GM11168 (cell line): Measurements from ENCODE around the gene SEMA5B.

Source experiments
- in situ Hi-C: fragments of 300-500 bp; cut with MboI; formaldehyde crosslinking; loops from one replicate; pipeline ENCODE4 v1.12.0; 2022; ENCODE audit warnings: low sequenced_read_pairs; ENCODE audit not compliant: unreplicated experiment

SEMA5B gene

DNA sequence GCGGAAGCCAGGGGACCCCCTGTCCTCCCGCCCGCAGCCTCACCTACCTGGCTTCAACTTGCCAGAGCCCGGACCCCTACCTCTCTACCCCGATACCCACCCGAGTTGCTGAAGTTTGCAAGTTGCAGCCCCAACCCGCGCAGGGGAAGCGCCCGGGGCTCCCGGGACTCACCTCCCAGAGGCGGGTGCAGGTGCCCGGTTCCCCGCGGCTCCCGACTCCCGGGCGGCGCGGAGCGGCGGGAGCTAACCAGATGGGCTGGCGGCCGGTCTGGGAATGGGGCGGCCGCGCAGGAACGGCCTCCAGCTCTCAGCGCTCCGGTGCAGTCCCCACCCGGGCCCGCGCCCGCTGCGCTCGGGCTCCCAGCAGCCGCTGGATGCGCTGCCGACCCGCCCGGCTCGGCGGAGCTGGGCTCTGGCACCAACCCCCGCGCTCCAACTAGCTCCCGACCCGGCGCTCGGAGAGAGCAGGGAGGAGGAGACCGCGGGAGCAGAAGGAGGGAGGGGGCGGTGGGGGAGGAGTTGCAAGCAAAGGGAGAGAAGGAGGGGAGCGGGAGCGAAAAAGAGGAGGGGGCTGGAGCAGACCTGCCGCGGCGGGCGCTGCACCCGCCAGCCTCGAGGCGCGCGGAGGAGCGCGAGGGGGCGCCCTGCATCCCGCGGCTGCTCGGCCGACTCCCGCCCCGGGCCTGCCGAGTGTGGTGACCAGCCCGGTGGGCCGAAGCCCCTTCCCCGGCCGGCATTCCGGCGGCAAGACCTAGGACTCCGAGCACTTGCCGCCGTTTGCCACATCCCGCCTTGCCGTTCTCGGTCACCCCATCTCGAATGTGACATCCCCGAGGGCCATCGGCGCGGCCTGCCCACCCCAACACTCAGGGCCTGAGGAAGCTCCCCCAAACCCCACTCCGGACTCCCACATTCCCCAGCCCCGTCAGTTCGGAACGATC is at the start of gene SEMA5B:
SEMA5B (minus strand) TSS at position 472 of the 941 bp plus-strand sequence. CDS start 66,500 bp downstream, outside the sequence.
- in situ Hi-C loops: no loop called here

GRCh38 chr3:123076496-123077418 is 49.2 kb upstream of the SEMA5B start:
- in situ Hi-C loops: no loop called here

GRCh38 chr3:123076112-123076495 is 48.5 kb upstream of the SEMA5B start:
- in situ Hi-C loops: no loop called here

DNA sequence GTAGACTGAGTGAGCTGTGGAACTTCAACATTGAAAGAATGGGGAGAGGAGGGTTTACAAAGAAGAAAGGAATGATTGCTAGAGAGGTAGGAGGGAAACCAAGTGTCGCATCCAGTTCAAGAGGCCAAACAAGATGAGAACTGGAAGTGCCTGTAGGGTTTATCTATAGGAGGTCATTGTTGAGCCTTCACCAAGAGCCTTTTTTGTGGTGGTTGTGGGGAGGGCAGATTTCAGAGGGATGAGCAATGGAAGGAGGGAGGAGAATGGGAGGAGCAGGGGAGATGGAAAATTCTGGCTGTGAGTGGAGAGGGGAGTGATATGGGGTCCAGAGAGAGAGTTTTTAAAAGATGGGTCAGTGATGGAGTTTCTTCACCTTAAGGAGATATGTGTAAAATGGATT is 47.8 kb upstream of the SEMA5B start:
- in situ Hi-C loops: no loop called here

DNA sequence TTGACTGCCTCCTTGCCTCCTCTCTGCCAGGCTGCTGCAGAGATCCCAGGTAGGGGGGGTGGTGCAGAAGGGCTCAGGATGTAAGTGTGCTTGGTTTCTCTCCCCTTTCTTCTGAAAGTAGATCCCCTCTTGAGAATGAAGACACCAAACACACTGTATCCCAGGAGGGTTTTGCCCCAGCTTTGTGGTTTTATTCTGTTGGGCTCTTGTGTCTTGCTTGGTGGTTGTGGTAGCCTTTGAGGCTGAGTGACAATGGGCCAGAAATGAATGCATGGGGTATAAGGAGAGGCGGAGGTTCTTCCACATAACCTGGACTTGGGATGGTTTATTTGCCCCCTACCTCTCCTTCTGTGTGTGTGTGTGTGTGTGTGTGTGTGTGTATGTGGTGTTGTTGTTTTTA is 45.0 kb upstream of the SEMA5B start:
- in situ Hi-C loops: no loop called here

DNA sequence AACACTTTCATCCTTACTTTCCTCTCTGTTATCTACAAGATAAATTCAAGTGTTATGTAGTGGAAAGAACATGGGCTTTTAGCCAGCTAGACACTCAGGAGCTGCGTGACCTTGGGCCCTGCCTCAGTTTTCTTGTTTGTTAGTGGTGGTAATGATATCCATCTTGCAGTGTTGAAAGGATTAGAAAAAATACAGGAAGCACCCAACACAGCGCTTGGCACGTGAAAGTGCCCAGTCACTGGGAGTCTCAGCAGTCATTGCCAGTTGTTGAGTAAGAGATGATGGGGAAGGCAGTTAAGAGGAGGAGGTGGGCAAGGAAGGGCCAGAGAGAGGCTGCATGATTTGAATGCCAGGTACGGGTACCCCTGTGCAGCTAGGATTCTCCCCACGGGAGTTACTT is 44.6 kb upstream of the SEMA5B start:
- in situ Hi-C loops: no loop called here

DNA sequence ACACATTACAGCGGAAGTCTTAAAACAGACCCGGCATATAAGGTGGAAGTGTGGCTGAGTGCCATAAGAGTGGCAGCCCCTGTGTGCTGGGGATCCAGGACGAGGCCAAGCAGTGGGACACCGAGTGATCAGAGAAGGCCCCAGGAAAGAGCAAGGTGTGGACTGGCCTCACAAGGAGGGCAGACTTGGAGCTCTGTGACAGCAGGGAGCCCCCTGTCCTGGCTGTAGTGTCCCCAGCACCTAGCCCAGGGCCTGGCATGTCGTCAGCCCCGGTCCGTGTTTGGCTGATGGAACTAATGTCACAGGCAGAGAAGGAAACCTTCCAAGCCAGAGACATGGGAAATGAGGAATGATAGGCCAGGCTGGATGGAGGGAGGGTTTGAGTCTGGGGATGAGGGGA is 44.0 kb upstream of the SEMA5B start:
- in situ Hi-C loops: no loop called here

GRCh38 chr3:123071146-123071545 is 43.6 kb upstream of the SEMA5B start:
- in situ Hi-C loops: no loop called here

GRCh38 chr3:123070510-123070909 is 42.9 kb upstream of the SEMA5B start:
- in situ Hi-C loops: no loop called here

- in situ Hi-C loops: no loop called here
These were observed 41.2 kb upstream of the SEMA5B start for GRCh38 chr3:123068601-123069381.

GRCh38 chr3:123067689-123068600 is 40.4 kb upstream of the SEMA5B start:
- in situ Hi-C loops: no loop called here

GRCh38 chr3:123066896-123067688 is 39.5 kb upstream of the SEMA5B start, which contains the start of gene PDIA5:
Gene PDIA5 (plus strand): TSS chr3:123067025. CDS start chr3:123067165, 140 bp downstream.
- in situ Hi-C loops: no loop called here

- in situ Hi-C loops: no loop called here
These were observed 39.0 kb upstream of the SEMA5B start for GRCh38 chr3:123066599-123066895.

GRCh38 chr3:123064914-123065313 is 37.4 kb upstream of the SEMA5B start:
- in situ Hi-C loops: no loop called here

GRCh38 chr3:123064506-123064905 is 36.9 kb upstream of the SEMA5B start:
- in situ Hi-C loops: no loop called here

GRCh38 chr3:123063034-123063433 is 35.5 kb upstream of the SEMA5B start:
- in situ Hi-C loops: no loop called here

GRCh38 chr3:123061856-123062255 is 34.3 kb upstream of the SEMA5B start:
- in situ Hi-C loops: no loop called here

GRCh38 chr3:123060054-123060453 is 32.5 kb upstream of the SEMA5B start:
- in situ Hi-C loops: no loop called here
